ENCODE results near the gene FDCSP. TPM values are rescaled to one million over a fixed set of nuclear protein-coding genes. Genes with fewer than 3 reads are reported as not detected.
A peak's percentile ranks its signal among the peaks of the same experiment; 100 is the strongest.
"Not testable (repeated sequence)": the region's sequence is repeated elsewhere in the genome, so short reads cannot be mapped to it uniquely, and the experiment has no call there.

FDCSP gene
- total RNA-seq, 1 donor from 2014 or later = not detected

DNA sequence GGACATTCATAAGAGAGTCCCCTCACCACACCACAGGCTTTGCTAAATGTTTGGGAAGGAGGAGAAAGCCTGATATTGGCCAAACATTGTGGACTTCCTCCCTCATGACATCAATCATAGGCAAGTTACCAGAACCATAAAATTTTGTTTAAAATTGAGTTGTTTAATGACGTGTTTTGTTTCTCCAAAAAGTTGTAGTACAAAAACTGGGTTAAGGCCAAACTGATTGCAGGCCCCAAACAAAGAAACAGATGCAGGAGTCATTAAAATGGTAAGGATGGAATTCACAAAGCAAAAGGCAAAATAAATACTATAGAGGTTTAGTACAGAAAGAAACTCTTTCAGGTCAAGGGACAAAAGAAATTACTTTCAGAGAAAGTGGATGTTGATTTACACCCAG, 34.3 kb upstream of the FDCSP start:
- no peak for DNase-seq
- intact Hi-C loops (cut with DNase I) = no loop called here

DNA sequence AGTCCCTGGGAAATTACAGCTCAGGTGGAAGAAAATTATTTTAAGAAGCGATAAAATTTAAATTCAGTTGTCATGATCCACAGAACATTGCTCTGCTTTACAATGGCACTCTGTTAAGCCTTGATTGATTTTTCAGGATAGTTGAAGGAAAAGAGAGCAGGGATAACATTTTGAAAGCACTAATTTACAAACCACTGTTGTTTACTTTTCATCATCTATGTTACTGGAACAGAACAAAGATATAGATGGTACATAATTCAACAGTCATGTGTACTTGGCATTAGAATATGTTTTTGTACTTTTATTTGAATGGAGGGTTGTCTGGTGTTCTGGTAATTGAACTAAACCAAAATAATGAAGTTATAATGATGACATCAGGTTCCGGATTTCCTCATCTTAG, 33.0 kb upstream of the FDCSP start:
- TF ChIP-seq, protein P1, sequence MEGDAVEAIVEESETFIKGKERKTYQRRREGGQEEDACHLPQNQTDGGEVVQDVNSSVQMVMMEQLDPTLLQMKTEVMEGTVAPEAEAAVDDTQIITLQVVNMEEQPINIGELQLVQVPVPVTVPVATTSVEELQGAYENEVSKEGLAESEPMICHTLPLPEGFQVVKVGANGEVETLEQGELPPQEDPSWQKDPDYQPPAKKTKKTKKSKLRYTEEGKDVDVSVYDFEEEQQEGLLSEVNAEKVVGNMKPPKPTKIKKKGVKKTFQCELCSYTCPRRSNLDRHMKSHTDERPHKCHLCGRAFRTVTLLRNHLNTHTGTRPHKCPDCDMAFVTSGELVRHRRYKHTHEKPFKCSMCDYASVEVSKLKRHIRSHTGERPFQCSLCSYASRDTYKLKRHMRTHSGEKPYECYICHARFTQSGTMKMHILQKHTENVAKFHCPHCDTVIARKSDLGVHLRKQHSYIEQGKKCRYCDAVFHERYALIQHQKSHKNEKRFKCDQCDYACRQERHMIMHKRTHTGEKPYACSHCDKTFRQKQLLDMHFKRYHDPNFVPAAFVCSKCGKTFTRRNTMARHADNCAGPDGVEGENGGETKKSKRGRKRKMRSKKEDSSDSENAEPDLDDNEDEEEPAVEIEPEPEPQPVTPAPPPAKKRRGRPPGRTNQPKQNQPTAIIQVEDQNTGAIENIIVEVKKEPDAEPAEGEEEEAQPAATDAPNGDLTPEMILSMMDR (IDR thresholded peaks at IDR 0.05) = no peak
- ATAC-seq (no peak), DNase-seq (no peak)
- Histone ChIP-seq H3K27me3 (no peaks in the 10 kb centered on the region), H3K36me3 (no peaks in the 10 kb centered on the region), H3K4me1 (no peaks in the 10 kb centered on the region), H3K9me3 (no peaks in the 10 kb centered on the region), H3K27ac (no peak overlapping the region), H3K4me3 (no peak overlapping the region)
- intact Hi-C loops (cut with DNase I) = no loop called here

More for the DNA sequence above, 34.3 kb upstream of the FDCSP start:
- Histone ChIP-seq H3K27ac (no peak overlapping the region), H3K36me3 (no peaks in the 10 kb centered on the region), H3K4me1 (no peaks in the 10 kb centered on the region), H3K9me3 (no peaks in the 10 kb centered on the region), H3K27me3 (no peaks in the 10 kb centered on the region), H3K4me3 (no peak overlapping the region)
- TF ChIP-seq, protein P1 (IDR thresholded peaks at IDR 0.05) = no peak
- ATAC-seq = no peak

DNA sequence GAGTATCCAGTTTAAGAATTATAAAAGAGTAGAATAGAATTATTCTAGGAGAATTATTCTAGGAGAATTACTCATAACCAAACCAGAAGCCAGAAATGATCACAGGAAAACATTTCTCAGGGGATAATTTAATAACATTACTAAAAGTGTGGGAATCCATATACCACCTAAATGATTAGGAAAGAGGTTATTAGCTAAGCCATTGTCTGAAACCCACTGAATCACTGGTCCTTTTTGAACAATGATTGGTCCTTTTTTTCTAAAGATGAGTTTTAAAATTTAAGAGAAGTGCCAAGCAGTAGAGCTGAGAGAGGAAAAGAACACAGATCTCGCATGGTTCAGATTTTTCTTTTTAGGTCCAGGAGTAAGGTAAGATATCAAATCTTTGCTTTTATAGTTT, 30.5 kb upstream of the FDCSP start, which contains the start of gene ODAM:
Gene ODAM, plus strand, starts transcription at position 301 of the 400 bp plus-strand sequence. CDS start 819 bp downstream, outside the sequence.
- H3K4me3 ChIP-seq = no peak within 1 kb of the TSS
- no peaks in the 10 kb centered on the region for H3K9me3 ChIP-seq
- TF ChIP-seq, protein P1 (IDR thresholded peaks at IDR 0.05) = no peak
- no peaks in the 10 kb centered on the region for H3K36me3 ChIP-seq
- DNase-seq = no peak
- no peaks in the 10 kb centered on the region for H3K27me3 ChIP-seq
- H3K4me1 ChIP-seq = no peaks in the 10 kb centered on the region
- intact Hi-C loops (cut with DNase I) = no loop called here
- H3K27ac ChIP-seq = no peak within 1 kb of the TSS
- ATAC-seq = no peak

DNA sequence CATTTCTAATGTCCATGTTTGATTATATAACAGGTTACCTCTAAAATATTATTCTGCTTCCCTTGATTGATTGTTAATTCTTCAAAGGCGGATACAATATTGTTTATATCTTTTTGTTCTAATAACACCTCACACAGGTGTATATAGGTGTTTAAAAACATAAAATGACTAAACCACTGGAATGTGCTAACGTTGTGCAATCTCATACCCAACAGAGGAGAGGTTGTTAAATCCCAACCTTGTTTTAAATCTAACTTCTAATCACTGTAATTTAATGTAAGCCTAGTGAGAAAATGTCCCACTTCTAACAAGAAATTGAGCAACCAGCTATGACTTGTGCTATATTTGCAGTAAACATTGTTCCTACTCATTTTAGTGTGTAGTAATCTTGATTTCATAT, 29.1 kb upstream of the FDCSP start:
- H3K9me3 ChIP-seq = no peaks in the 10 kb centered on the region
- no peak overlapping the region for H3K4me3 ChIP-seq
- intact Hi-C loops (cut with DNase I) = no loop called here
- TF ChIP-seq, protein P1 (IDR thresholded peaks at IDR 0.05) = no peak
- no peaks in the 10 kb centered on the region for H3K4me1 ChIP-seq
- no peak overlapping the region for H3K27ac ChIP-seq
- DNase-seq = no peak
- H3K27me3 ChIP-seq = no peaks in the 10 kb centered on the region
- H3K36me3 ChIP-seq = no peaks in the 10 kb centered on the region
- no peak for ATAC-seq

DNA sequence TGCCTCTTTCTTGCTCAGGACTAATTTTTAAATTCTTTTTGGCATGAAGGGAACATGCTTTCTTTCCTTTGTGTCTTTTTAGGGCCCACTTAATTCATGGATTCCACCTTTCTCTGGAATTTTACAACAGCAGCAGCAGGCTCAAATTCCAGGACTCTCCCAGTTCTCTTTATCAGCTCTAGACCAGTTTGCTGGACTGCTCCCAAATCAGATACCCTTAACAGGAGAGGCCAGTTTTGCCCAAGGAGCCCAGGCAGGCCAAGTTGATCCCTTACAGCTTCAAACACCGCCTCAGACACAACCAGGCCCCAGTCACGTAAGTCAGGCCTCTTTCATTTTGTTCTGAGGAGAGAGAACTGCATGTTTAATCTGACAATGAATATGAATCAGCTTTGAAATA, 28.1 kb upstream of the FDCSP start:
- DNase-seq (peak; percentile 63), ATAC-seq (peak; percentile 93)
- TF ChIP-seq, protein P1 (IDR thresholded peaks at IDR 0.05) = no peak
- H3K36me3 ChIP-seq = no peaks in the 10 kb centered on the region
- no peaks in the 10 kb centered on the region for H3K9me3 ChIP-seq
- no peak overlapping the region for H3K4me3 ChIP-seq
- no peak overlapping the region for H3K27ac ChIP-seq
- H3K4me1 ChIP-seq = no peaks in the 10 kb centered on the region
- H3K27me3 ChIP-seq = no peaks in the 10 kb centered on the region
- intact Hi-C loops (cut with DNase I) = no loop called here

DNA sequence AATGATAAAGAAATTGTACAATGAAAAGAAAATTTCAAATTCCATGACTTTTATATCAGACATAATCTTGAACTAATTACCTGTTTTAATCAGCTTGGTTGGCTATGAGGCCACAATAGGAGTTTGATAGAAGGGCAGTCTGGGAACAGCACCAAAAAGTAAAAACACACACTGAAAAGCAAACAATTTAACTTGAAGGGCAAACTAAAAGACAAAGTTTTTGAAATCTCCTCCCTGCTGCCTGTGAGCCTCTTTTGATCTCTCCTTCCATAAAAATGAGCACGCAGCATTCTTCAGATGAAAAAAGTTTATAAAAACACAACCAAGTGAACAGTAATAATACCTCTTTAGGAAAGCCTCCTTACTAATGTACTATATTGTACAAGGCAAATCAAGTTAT, 22.3 kb upstream of the FDCSP start:
- intact Hi-C loops (cut with DNase I) = no loop called here
- TF ChIP-seq, protein P1 (IDR thresholded peaks at IDR 0.05) = no peak
- Histone ChIP-seq H3K27me3 (no peaks in the 10 kb centered on the region), H3K4me1 (no peaks in the 10 kb centered on the region), H3K4me3 (no peak overlapping the region), H3K27ac (no peak overlapping the region), H3K36me3 (no peaks in the 10 kb centered on the region), H3K9me3 (no peaks in the 10 kb centered on the region)
- DNase-seq (no peak), ATAC-seq (no peak)

DNA sequence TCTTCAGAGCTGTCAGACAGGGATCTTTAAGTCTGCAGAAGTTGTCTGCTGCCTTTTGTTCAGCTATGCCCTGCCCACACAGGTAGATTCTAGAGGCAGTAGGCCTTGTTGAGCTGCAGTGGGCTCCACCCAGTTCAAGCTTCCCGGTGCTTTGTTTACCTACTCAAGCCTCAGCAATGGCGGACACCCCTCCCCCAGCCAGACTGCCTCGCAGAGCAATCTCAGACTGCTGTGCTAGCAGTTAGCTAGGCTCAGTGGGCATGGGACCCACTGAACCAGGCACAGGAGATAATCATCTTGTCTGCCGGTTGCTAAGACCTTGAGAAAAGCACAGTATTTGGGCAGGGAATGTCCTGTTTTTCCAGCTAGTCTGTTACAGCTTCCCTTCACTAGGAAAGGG, 13.2 kb upstream of the FDCSP start:
- H3K4me1 ChIP-seq; H3K9me3 ChIP-seq; DNase-seq; ATAC-seq; H3K27me3 ChIP-seq; H3K27ac ChIP-seq; H3K4me3 ChIP-seq; H3K36me3 ChIP-seq; intact Hi-C loops (cut with DNase I): not testable (repeated sequence)

DNA sequence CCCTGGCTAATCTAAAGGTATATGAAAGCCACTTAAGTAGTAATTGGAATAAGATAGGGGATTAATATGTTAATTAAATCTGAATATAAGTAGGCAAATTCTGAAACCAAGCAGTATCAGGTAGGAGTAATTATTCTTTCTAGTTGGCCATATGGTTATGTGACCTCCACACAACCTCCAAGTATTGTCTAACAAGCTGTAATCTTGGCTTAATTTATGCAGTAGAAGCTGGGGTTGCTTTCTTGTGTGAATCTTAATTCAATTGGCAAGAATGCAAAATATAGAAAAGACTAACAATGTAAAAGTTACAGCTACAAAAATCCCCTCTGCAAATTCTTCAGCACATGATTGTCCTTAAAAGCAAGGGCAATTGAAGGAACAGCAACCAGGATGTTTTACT, 9.8 kb upstream of the FDCSP start:
- intact Hi-C loops (cut with DNase I); H3K4me1 ChIP-seq; H3K9me3 ChIP-seq; DNase-seq; H3K27me3 ChIP-seq; H3K27ac ChIP-seq; H3K4me3 ChIP-seq; ATAC-seq; H3K36me3 ChIP-seq: not testable (repeated sequence)

DNA sequence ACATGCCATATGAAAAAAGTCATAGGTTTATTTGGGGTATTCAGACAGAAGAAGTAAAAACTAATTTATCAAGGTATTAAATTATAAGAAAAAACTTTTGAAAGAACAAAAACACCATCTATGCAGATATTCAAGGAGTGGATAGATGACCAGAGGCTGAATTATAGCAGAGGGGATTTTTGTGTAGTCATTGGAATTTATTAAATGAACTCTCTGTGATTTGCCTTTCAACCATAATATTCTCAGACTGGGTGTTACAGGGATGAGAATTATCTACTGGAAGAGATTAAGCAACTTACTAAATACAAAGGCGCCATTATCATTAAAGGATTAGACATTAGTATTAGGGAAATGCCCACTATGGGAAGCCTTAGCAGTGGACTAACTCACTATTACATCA, 9.4 kb upstream of the FDCSP start:
- H3K4me1 ChIP-seq; intact Hi-C loops (cut with DNase I); ATAC-seq; H3K36me3 ChIP-seq; H3K27me3 ChIP-seq; H3K27ac ChIP-seq; DNase-seq; H3K9me3 ChIP-seq; H3K4me3 ChIP-seq: not testable (repeated sequence)

All from upper lobe of right lung (tissue), 1 donor.